ENCODE data around the gene DERA. TPM values are rescaled to one million over a fixed set of nuclear protein-coding genes. Genes with fewer than 3 reads are reported as not detected.
"Not testable (repeated sequence)": the region's sequence is repeated elsewhere in the genome, so short reads cannot be mapped to it uniquely, and the experiment has no call there.

DERA gene
- total RNA-seq, 1 donor from 2014 or later, result 20.2 TPM

GRCh38 chr12:15936751-15937150 lies 25.6 kb downstream of the DERA start:
- Histone ChIP-seq H3K27ac (replicated peaks) (no peak overlapping the region), H3K36me3 (peaks cover 4% of the 10 kb centered on the region), H3K9me3 (replicated peaks) (peaks cover 31% of the 10 kb centered on the region), H3K27me3 (ENCODE audit: low read depth) (no peaks in the 10 kb centered on the region), H3K4me1 (no peaks in the 10 kb centered on the region), H3K4me3 (no peak overlapping the region)
- DNase-seq, result no peak
- intact Hi-C loops (cut with micrococcal nuclease), result no loop called here
- TF ChIP-seq CTCF (IDR thresholded peaks at IDR 0.05; ENCODE audit: borderline replicate concordance), result no peak

- peaks cover 35% of the 10 kb centered on the region for H3K9me3 ChIP-seq (replicated peaks)
- H3K36me3 ChIP-seq, result peaks cover 4% of the 10 kb centered on the region
- H3K27ac ChIP-seq (replicated peaks), result no peak overlapping the region
- no peaks in the 10 kb centered on the region for H3K27me3 ChIP-seq (ENCODE audit: low read depth)
- intact Hi-C loops (cut with micrococcal nuclease), result no loop called here
- TF ChIP-seq CTCF (IDR thresholded peaks at IDR 0.05; ENCODE audit: borderline replicate concordance), result no peak
- H3K4me3 ChIP-seq, result no peak overlapping the region
- H3K4me1 ChIP-seq, result no peaks in the 10 kb centered on the region
- no peak for DNase-seq
Measured at GRCh38 chr12:15937902-15938301, 26.8 kb downstream of the DERA start.

GRCh38 chr12:15939111-15939510 lies 28.0 kb downstream of the DERA start:
- intact Hi-C loops (cut with micrococcal nuclease), result no loop called here
- H3K27me3 ChIP-seq (ENCODE audit: low read depth), result no peaks in the 10 kb centered on the region
- H3K9me3 ChIP-seq (replicated peaks), result peaks cover 35% of the 10 kb centered on the region
- peaks cover 4% of the 10 kb centered on the region for H3K36me3 ChIP-seq
- TF ChIP-seq CTCF (IDR thresholded peaks at IDR 0.05; ENCODE audit: borderline replicate concordance), result no peak
- H3K4me1 ChIP-seq, result no peaks in the 10 kb centered on the region
- no peak for DNase-seq
- H3K4me3 ChIP-seq, result no peak overlapping the region
- H3K27ac ChIP-seq (replicated peaks), result no peak overlapping the region

- no peak overlapping the region for H3K27ac ChIP-seq (replicated peaks)
- DNase-seq, result no peak
- H3K27me3 ChIP-seq (ENCODE audit: low read depth), result no peaks in the 10 kb centered on the region
- no peak overlapping the region for H3K4me3 ChIP-seq
- intact Hi-C loops (cut with micrococcal nuclease), result no loop called here
- no peaks in the 10 kb centered on the region for H3K4me1 ChIP-seq
- peaks cover 4% of the 10 kb centered on the region for H3K36me3 ChIP-seq
- H3K9me3 ChIP-seq (replicated peaks), result peaks cover 39% of the 10 kb centered on the region
- TF ChIP-seq CTCF (IDR thresholded peaks at IDR 0.05; ENCODE audit: borderline replicate concordance), result no peak
Measured at GRCh38 chr12:15942475-15942874, 31.3 kb downstream of the DERA start.

GRCh38 chr12:15943519-15943918 lies 32.4 kb downstream of the DERA start:
- H3K9me3 ChIP-seq (replicated peaks), result peaks cover 38% of the 10 kb centered on the region
- intact Hi-C loops (cut with micrococcal nuclease); DNase-seq; H3K4me3 ChIP-seq; H3K36me3 ChIP-seq; H3K27me3 ChIP-seq (ENCODE audit: low read depth); H3K27ac ChIP-seq (replicated peaks); H3K4me1 ChIP-seq: not testable (repeated sequence)

- H3K27ac ChIP-seq (replicated peaks); DNase-seq; H3K36me3 ChIP-seq; H3K27me3 ChIP-seq (ENCODE audit: low read depth); H3K4me3 ChIP-seq; H3K4me1 ChIP-seq; intact Hi-C loops (cut with micrococcal nuclease): not testable (repeated sequence)
- peaks cover 21% of the 10 kb centered on the region for H3K9me3 ChIP-seq (replicated peaks)
Measured at GRCh38 chr12:15948461-15948860, 37.3 kb downstream of the DERA start.

GRCh38 chr12:15955281-15955680 lies 44.1 kb downstream of the DERA start:
- TF ChIP-seq CTCF (IDR thresholded peaks at IDR 0.05; ENCODE audit: borderline replicate concordance), result no peak
- intact Hi-C loops (cut with micrococcal nuclease), result no loop called here
- DNase-seq, result no peak

More at GRCh38 chr12:15955281-15955680, 44.1 kb downstream of the DERA start:
- H3K27me3 ChIP-seq (ENCODE audit: low read depth), result no peaks in the 10 kb centered on the region
- H3K27ac ChIP-seq (replicated peaks), result no peak overlapping the region
- no peak overlapping the region for H3K4me3 ChIP-seq
- H3K9me3 ChIP-seq (replicated peaks), result no peaks in the 10 kb centered on the region
- peaks cover 29% of the 10 kb centered on the region for H3K36me3 ChIP-seq
- H3K4me1 ChIP-seq, result no peaks in the 10 kb centered on the region
